Measurements from ENCODE around the gene S100A5.

S100A5 gene

GRCh38 chr1:153571706-153572105 is 31.0 kb upstream of the S100A5 start:
- H3K4me3 ChIP-seq (ENCODE audit: low read depth, low read length): no peak overlapping the region
- TF ChIP-seq CTCF (conservative IDR thresholded peaks at IDR 0.05; ENCODE audit: low read depth, low read length): no peak
- no peak for DNase-seq (ENCODE audit: low read depth)

GRCh38 chr1:153570874-153571273 is 30.1 kb upstream of the S100A5 start:
- no peak overlapping the region for H3K4me3 ChIP-seq (ENCODE audit: low read depth, low read length)
- no peak for DNase-seq (ENCODE audit: low read depth)
- no peak for TF ChIP-seq CTCF (conservative IDR thresholded peaks at IDR 0.05; ENCODE audit: low read depth, low read length)

GRCh38 chr1:153569465-153569864 is 28.7 kb upstream of the S100A5 start:
- no peak for DNase-seq (ENCODE audit: low read depth)
- no peak overlapping the region for H3K4me3 ChIP-seq (ENCODE audit: low read depth, low read length)
- TF ChIP-seq CTCF (conservative IDR thresholded peaks at IDR 0.05; ENCODE audit: low read depth, low read length): no peak

GRCh38 chr1:153568367-153569099 is 27.8 kb upstream of the S100A5 start:
- peak; percentile 87 for DNase-seq (ENCODE audit: low read depth)
- peak; percentile 97 for TF ChIP-seq CTCF (conservative IDR thresholded peaks at IDR 0.05; ENCODE audit: low read depth, low read length)
- peak overlapping the region; percentile 34 for H3K4me3 ChIP-seq (ENCODE audit: low read depth, low read length)

- no peak for DNase-seq (ENCODE audit: low read depth)
- H3K4me3 ChIP-seq (ENCODE audit: low read depth, low read length): no peak overlapping the region
- no peak for TF ChIP-seq CTCF (conservative IDR thresholded peaks at IDR 0.05; ENCODE audit: low read depth, low read length)
Observed at GRCh38 chr1:153567621-153568366, 27.1 kb upstream of the S100A5 start.

- peak; percentile 98 for DNase-seq (ENCODE audit: low read depth)
- TF ChIP-seq CTCF (conservative IDR thresholded peaks at IDR 0.05; ENCODE audit: low read depth, low read length): no peak
- no peak overlapping the region for H3K4me3 ChIP-seq (ENCODE audit: low read depth, low read length)
Observed at GRCh38 chr1:153566414-153567371, 26.0 kb upstream of the S100A5 start.
